ENCODE data around the gene POU2AF1.
"Not testable (repeated sequence)": the region's sequence is repeated elsewhere in the genome, so short reads cannot be mapped to it uniquely, and the experiment has no call there.

POU2AF1 gene

DNA sequence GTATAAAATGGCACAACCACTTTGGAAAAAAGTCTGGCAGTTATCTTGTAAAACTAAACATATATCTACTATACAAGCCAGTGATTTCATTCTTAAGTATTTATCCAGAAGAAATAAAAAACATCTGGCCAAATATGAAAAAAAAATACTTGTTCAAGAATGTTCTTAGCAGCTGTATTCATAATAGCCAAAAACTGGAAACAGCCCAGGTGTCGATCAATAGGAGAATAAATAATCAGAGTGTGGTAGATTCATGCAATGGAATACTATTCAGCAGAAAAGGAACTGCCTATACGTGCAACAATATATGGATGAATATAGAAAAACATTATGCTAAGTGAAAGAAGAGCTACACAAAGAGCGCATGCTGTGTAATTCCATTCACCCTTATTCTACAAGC lies 36.7 kb downstream of the POU2AF1 start:
- DNase-seq = no peak

DNA sequence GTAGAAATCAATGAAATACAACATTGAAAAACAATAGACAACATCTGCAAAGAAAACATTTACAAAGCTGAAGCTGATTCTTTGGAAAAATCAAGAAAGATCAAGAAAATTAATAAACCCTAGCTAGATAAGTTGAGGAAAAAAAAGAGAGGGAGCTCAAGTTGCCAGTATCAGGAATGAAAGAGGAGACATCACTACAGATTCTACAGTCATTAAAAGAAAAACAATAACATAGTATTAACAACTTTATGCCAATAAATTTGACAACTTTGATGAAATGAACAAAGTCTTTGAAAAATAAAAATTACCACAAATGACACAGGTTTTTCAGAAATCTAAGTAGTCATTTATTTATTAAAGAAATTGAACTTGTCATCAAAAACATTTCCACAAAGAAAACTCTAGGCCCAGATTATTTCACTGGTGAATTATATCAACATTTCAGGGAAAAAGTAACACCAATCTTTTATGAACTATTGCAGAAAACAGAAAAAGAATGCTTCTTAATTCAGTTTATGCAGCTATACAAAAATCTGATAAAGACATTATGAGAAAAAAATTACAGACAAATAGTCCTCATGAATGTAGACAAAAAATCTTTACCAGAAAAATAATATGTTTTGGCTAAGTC lies 39.2 kb downstream of the POU2AF1 start:
- DNase-seq = no peak

DNA sequence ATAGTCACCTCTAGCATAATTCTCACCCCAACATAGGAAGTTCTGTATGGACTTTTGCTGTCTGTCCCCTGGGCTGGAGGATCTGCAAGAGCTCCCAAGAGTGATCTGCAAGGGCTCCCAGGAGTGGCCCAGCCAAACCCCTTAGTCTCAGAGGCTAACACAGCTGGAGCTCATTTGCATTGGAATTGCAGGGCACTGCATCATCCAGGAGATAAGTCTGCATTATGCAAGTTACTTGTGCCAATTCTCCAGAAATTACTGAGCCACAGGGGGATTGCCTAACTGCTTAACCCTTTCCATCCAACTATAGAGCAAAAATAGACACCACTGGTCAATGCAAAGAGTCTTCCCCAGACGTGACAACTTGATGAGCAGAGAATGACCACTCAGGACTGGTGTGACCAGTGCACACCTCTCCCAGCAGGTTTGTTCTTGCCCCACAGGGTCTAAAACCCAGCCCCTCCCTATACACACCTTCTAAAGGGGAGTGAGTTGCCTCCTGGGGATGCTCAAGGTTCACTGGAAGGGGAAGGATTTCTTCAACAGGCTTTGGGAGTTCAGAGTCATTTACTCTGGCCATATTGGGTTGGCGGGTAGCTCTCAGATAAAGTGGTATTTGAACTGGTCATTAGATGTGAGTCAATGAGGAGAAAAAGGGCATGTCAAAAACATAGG lies 42.4 kb downstream of the POU2AF1 start:
- no peak for DNase-seq

DNA sequence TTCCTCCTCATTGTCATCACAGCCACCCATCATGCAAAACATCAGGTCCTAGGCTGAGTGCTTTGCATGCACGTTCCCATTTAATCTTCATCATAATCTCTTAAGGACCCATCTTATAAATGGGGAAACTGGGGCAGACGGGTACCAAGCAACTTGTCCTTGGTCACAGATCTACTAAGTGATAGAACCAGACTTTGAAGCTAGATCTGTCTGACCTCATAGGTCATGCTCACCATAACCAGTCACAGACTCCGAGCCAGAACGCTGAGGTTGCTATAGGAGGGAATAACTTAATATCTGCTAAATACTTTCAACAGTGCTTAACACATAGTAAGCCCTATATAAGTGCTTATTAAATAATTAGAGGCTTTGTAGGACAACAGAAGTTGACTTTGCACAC lies 43.0 kb downstream of the POU2AF1 start:
- DNase-seq = no peak

DNA sequence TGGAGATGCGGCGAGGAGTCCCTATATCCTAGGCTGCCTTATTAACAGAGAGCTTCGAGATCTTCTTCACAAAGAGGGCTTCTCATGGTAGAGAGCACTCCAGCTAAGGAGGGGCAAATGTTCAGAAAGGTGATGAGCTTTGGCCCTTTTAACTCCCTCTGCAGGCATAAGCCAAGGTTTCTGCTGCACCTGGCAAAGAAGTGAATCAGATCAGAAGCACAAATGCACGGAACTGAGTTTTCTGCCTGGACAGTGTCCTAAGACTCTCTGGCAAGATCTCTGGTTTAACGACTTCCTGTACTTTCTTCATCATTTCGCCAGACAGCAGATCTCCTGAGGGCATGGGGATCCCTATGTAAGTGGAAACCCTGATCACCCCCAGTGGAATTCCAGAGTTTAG lies 43.5 kb downstream of the POU2AF1 start:
- no peak for DNase-seq

DNA sequence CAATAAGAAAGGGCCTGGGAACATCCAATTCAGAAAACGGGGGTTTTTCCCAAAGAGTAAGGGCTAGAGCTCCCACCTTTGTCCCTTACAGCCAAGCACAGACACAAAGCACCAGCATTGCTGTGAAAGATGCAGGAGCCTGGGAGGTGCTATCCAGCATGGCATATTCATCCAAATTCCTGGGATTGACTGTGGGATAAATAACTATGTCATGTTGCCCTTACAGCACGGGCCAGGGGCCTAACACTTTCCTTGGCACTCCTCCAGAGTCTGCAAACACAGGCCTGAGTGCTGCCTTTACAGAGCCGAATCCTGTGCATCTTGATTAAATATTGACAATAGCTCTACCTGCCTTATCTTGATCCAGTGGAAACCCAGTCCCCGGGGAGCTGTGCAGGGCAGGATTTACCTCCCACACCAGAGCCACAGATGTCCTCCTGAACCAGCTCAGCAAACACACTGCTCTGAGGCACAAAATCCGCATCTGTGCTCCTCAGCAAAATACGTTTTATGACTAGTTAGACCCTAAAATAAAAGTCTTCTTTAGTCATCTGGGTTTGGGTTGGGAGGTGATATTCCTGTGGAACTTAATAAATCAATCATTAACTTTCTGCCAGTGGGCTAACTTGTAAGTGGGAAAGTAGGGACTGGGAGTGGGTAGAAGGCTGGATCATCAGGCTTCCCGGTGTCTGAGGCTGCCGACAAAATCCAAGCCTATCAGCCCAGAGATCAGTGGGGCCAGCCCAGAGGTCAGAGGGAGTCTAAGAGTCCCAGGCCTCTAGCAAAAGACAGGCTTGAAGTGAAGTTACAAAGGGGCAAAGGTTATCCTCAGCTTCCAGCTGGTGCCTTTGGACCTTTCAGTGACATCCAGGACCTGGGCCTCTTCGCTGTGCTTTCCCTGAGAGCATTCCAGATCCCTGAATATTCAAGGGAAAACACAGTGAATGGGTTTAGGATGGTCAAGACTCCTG lies 44.3 kb downstream of the POU2AF1 start:
- DNase-seq = peak; percentile 83

DNA sequence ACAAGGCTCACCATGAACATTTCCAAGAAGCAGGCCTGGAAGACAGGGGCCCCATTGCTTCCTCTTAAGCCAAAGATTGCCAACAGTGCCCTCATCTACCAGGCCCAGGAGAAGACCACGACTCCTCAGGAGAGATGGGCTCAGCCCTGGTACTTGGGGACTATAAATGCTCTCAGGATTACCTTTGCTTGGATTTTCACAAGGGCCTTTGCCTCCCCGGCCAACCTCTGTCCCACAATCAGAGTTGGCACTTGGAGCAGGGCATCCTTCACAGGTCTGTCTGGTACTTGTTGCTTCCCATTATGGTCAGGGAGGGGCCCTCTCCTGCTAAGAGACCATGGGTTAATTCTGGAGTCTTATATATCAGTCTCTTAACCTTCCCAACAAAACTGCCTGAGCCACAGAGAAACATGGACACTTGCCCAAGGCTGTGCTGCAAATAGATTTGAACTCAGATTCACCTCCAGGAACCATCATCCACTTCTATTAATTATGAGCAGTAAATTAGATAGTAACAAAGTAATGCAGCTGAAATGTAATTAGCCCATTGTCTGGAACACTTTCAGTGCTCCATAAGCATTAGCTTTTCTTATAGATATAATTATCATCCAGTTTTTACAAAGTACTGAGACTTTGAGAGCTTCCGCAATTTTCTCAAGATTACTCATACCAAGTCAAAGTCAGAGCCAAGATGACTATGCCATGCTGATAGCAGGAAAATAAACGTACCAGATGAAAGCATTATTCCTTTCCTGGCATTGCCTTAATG lies 47.2 kb downstream of the POU2AF1 start:
- no peak for DNase-seq

DNA sequence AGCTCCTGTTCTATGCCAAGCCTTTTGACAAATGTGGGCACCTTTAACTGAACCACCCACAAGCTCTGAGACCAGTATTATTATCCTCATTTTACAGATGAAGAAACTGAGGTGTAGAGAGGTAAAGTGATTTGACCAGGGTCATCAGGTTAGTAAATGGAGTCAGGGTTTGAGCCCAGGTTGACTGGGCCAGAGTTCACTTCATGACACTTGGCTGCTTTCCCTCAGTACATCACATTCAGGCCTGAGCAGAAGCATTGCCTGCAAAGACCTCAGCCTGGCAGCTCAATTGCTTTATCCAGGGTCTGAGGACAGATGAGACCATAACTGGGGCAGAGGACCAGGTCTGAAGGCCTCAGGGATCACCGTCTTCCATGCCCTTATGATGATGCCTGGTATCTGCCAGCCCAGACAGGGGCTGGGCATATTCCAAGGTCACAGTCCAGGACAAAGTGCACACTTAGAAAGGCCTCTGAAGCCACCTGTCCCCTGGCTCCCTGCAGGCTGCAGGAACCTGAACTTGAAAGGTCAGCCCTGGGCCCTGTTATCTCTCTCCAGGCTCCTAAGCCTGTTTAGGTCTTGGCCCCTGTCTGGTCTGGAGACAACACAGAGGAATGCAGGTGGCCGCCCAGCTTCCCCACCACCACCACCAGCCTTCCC lies 48.7 kb downstream of the POU2AF1 start:
- DNase-seq = no peak

DNA sequence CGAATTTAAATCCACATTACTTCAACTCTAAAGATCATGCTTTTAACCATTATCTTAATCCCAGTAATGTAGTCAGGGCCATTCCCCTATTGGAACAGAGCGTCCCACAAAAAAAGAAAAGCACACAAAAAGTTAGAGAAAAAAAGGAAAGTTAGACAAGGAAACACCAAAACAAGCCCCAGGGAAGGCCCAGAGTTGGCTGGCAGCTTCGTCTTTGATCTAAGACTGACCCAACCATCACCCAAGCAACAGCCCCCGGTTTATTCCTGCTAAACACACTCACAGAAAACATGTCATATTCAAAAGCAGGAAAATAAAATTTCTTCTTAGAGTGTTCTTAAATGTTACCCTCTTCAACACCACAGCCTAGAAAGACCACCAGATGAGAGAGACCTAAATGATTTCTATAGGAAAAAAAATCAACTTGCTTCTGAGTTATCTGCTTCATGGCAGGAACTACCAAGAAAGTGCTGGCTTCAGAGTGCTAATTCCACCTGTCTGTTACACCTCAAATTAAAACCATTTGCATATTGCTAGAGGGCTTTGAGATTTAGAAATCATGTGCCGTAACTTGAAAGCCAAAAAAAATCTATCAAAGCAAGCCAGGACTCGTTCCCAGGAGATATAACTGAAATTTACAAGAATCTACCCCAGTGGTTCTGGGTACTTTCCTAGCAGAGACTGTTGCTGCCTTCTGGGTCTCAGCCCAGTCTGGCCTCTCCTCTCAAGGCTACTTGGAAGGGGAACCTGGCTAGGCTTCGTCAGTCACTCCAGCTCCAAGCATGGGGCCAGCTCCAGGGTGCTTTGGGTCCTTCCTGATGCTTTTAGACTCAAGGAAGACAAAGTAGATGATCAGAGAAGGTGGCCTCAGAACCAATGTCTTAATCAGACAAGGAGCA lies 49.5 kb downstream of the POU2AF1 start:
- no peak for DNase-seq

DNA sequence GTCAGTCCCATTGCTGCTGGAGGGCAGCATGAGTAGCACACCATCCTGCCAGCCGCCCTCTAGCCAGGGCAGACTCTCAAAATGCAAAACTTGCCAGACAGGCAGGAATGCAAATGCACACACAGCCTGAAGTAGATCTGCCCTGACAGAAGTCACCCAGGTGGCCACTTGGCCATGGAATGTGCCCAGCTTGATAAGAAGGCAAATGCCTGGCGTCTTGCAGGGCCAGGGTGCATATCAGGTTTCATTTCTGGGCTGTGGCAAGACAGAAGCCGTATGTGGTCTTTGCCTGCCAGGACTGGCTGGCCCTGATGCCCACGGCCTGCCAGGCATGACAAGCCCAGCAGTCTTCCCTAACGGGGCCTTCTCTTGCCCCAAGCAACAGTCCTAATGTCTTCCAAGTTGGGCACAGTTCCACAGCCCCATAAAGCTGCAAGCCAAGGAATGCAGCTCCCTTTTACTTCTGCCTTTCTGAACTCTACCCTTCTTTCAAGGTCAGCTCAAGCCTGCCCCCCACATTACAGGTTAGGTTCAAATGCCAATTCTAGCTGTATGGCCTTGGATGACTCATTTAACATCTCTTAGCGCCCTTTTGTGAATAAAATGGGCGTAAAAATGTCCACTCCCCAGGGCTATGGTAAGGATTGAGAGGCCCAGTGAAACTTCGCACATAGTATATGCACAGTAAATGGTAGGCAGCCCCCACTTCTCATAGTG lies 51.0 kb downstream of the POU2AF1 start:
- no peak for DNase-seq

DNA sequence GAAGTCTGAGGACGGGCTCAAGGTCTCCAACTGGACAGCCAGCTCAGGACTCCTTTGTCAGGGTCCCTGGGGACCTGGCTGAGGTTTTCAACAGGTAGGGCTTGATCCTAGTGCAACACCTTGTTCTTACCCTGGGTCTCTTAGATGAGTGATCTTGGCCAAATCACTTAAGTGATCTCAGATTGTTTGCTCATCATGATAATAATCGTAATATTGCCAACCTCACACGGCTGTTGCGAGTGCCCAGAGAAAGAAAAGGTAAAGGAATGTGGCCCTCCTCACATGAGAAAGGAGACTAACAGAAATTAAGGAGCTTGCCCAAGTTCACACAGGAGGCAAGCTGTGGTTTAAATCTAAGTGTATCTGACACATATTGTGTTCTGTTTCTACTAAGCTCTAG lies 52.3 kb downstream of the POU2AF1 start:
- DNase-seq = no peak

DNA sequence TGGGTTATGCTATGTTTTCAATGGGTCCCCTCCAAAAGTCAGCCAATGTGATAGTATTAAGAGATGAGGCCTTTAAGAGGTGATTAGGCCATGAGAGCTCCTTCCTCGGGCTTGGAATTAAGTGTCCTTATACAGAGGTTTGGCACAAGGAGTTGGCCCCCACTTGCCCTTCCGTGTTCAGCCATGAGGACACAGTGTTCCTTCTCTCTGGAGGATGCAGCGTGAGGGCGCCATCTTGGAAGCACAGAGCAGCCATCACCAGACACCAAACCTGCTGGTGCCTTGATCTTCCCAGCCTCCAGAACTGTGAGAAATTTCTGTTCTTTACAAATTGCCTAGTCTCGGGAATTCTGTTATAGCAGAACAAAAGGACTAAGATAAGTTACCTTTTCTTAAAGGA lies 53.8 kb downstream of the POU2AF1 start:
- no peak for DNase-seq

DNA sequence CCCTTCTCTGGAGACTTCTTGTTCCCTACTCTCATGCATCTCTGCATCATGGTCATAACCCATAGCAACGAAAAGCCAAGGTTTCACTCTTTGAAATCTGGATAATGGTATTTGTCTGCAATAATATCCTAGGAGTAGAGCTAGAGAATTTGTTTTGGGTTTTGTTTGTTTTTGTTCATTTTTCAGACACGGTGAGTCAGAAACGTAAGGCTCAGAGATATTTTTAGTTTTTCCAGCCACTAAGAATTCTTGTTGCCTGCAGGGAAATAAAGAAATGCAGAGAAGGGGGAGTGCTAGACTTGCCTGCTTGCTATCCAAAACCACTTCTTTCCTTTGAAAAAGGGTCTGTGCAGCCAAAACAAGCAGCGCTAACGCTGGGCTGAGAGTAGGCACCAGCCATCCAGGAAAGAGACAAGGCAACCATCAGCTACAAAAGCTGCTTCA lies 54.8 kb downstream of the POU2AF1 start:
- no peak for DNase-seq

DNA sequence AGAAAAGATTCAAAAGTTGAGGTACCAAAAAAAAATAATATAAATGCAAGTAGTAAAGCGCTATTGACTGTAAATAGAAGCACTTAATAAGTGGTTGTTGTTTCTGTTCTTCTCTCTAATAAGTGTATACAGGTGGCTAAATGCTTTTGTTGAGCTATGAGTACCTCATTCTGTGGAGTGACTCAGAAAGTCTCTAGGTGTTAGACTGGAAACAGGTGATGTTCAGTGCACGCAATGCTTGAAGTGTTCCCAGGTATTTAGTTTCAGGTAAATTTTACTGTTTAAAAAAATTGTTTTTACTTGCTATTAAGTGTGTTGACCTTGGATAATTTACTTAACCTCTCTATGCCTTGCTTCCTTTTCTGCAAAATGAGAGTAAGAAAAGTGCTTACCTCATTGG lies 56.5 kb downstream of the POU2AF1 start:
- DNase-seq = peak; percentile 35

DNA sequence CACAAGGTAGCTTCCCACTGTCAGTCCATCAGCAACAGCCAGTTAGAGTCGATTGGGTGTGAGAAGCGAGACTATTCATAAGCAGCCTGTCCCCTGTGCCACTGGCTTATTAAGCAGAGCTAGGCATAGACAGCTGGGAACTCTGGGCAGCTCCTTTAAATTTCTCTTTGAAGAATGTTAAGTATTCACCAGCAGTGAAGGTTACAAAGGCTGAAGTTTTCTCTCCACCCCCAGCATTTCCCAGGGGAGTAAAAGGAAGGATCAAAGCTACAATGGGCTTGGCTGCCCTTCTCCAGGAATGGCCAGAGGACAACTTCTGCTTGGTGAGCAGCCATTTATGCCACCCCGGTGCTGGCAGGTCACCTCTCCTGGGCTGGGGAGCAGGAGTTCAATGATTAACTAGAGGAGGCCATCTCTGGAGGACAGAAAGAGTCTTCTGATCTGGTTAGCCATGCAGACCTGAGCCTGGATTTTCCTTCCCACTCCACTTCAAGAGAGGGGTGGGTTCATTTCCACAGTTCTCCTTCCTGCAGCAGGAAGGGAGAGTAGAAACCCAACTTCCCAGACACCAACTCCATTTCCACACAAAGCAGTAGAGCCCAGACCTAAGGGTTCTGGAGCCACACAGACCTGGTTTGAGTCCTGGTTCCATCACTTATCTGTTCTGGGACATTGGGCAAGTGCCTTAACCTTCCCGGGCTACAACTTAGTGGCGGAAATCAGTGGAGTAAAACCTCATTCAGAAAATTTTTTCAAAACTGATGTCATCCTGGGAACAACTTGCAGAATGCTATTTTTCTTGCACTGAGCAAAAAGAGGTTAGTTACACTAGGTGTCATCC lies 58.1 kb downstream of the POU2AF1 start:
- DNase-seq = no peak

DNA sequence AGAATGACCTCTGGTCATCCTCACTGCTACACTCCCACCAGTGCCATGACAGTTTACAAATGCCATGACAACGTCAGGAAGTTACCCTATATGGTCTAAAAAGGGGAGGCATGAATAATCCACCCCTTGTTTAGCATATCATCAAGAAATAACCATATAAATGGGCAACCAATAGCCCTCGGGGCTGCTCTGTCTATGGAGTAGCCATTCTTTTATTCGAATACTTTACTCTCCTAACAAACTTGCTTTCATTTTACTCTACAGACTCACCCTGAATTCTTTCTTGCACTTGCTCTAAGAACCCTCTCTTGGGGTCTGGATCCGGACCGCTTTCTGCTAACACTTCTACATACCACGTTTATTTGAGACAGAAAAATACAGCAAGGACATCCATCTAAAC lies 58.9 kb downstream of the POU2AF1 start:
- not testable (repeated sequence) for DNase-seq

DNA sequence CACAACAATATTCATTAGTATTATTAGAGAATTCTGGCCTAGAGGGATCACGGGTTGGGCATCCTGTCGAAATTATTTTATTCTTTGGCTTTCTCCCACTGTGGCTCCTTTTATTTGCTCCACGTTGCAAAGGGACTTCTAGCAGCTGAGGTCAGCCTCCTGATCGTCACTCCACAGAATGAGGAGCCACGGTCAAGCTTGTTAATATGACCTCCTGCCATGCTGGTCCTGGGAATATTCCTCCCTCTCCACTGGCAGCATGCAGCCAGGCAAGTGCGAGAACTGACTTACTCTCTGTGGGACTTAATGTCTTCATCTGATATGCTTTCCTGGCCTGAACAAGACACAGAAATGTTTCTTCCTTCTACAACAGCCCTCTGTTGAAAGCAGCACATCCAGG lies 59.8 kb downstream of the POU2AF1 start:
- DNase-seq = no peak

DNA sequence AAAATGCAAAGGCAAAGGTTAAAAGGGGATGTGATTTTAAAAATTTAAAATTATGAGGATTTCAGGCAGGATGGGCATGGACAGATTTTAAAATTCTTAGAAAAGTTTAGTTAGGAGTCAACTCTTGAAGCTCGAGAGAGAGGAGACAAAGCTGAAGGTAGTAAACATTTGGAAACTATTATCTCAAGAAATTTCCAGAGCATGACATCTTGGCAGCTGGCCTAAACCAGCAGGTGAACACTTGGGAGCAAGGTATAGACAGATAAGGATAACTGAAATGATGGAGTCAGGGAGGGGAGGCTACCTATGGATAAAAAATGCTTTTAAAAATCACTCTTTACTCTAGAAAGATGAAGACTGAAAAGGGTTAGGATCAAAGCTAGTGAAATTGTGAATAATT lies 67.0 kb downstream of the POU2AF1 start:
- DNase-seq = no peak

DNA sequence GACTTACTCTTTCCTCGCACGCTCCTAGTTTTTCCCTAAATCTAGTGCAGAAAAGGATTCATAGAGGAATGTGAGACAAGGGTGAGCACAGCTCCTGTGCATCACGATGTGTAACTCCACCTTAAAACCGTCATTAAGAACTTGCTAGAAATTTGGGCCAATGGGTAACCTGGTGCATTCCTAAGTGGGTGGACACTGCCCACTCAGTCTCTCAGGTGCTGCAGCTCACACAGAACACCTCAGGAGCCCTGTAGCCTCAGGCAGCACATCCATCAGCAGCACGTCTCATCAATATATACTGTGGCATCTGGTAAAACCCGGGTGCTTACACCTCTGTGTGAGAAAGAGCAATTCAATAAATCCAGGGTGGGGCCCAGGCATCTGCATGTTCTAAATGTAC lies 68.4 kb downstream of the POU2AF1 start:
- no peak for DNase-seq

DNA sequence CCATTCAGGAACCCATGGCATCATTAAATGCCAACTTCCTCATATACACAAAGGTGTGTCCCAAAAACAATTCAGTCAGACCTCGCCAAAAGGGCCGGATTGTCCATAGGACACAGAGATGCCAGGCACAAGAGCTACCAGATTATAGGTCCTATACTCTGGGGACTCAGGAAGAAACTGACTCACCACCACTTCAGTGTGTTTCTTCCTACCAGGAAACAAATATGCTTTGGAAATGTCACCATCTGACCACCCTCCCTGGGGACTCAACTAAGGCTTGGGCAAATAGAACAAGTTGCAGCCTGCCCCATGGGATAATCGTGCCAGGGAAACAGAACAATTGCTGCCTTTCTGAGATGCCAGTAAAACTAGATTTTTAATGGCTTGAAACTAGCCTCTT lies 69.0 kb downstream of the POU2AF1 start:
- DNase-seq = peak; percentile 56
